ENCODE measurements around the gene RHOT2. TPM values are rescaled to one million over a fixed set of nuclear protein-coding genes. Genes with fewer than 3 reads are reported as not detected.

Gene RHOT2
- total RNA-seq, 1 experiment from 2014 or later: 210 TPM

- Histone ChIP-seq H2BK12ac (ENCODE audit: insufficient read length, low read depth, low read length) (no peak overlapping the region), H3K27me3 (ENCODE audit: insufficient read depth, low read length) (no peaks in the 10 kb centered on the region), H2BK5ac (ENCODE audit: insufficient read length, low read length) (no peak overlapping the region), H3K27ac (ENCODE audit: insufficient read length, low read depth, low read length) (no peak overlapping the region), H3K4me1 (ENCODE audit: insufficient read depth, low read length) (no peaks in the 10 kb centered on the region; the same call in 1 of the 2 replicates), H3K9me3 (ENCODE audit: control insufficient read depth, low read depth, low read length) (no peaks in the 10 kb centered on the region), H2BK120ac (ENCODE audit: low read depth, low read length, poor library complexity, severe bottlenecking) (no peak overlapping the region), H4K8ac (replicated peaks; ENCODE audit: insufficient read length, low read depth, low read length) (no peak overlapping the region), H3K4me2 (ENCODE audit: insufficient read depth, insufficient read length, low read length) (no peak overlapping the region), H3K56ac (ENCODE audit: insufficient read length, low read depth, low read length) (no peak overlapping the region), H4K20me1 (ENCODE audit: control insufficient read depth, insufficient read depth, insufficient read length) (no peaks in the 10 kb centered on the region), H2AFZ (ENCODE audit: low read length) (no peak overlapping the region), H3K23ac (ENCODE audit: insufficient read length, low read depth, low read length) (no peak overlapping the region), H4K91ac (ENCODE audit: insufficient read length, low read depth, low read length) (no peak overlapping the region), H3K79me1 (ENCODE audit: insufficient read depth, low read depth, low read length, poor library complexity, severe bottlenecking) (no peaks in the 10 kb centered on the region), H3K9ac (ENCODE audit: extremely low read depth, insufficient read length, low read length) (no peak overlapping the region), H4K5ac (ENCODE audit: insufficient read length, low read depth, low read length) (no peak overlapping the region), H3K18ac (ENCODE audit: insufficient read length, low read depth, low read length) (no peak overlapping the region), H3K23me2 (ENCODE audit: insufficient read length, low read depth, low read length, poor library complexity, severe bottlenecking) (peaks cover 15% of the 10 kb centered on the region), H2BK15ac (ENCODE audit: low read depth, low read length) (no peak overlapping the region), H2BK20ac (ENCODE audit: low read depth, low read length, poor library complexity, severe bottlenecking) (no peak overlapping the region), H3K14ac (ENCODE audit: insufficient read depth, low read length) (no peak overlapping the region), H3K4ac (ENCODE audit: low read depth, low read length) (no peak overlapping the region), H3T11ph (ENCODE audit: low read length) (no peak overlapping the region), H3K79me2 (ENCODE audit: insufficient read depth, low read length) (peaks cover 2% of the 10 kb centered on the region; the same call in 1 of the 2 replicates), H2AK5ac (ENCODE audit: insufficient read length, low read length) (no peak overlapping the region)
- Mint-ChIP-seq H3K9me3 (peaks cover 3% of the 10 kb centered on the region in 2 experiments; a peak in 2 of 5 replicates), H3K36me3 (ENCODE audit: insufficient read depth in 1 of 3, low read depth in 3 of 3) (peaks cover 0 to 6% (median 1%) of the 10 kb centered on the region in 3 experiments; a peak in 4 of 7 replicates), H3K27ac (no peak overlapping the region), H3K27me3 (ENCODE audit: low read depth) (peaks cover 2% of the 10 kb centered on the region; the same call in 1 of the 2 replicates), H3K4me3 (no peak overlapping the region; a peak in 1 of 5 replicates), H3K4me1 (peaks cover 9 to 29% of the 10 kb centered on the region in 2 experiments)
- no peak for TF ChIP-seq CTCF (conservative IDR thresholded peaks at IDR 0.05)
- WGBS (ENCODE audit: extremely low coverage, insufficient read length, low lambda C conversion rate): no CpG with 5 or more reads among the region's 67 CpGs
- DNase-seq: no peak
Measured at GRCh38 chr16:632486-633335, 35.2 kb upstream of the RHOT2 start.

All from H9 (cell line).